SW 1271 (cell line): ENCODE data around the gene SHBG.
A peak's percentile ranks its signal among the peaks of the same experiment; 100 is the strongest.
"Not testable (repeated sequence)": the region's sequence is repeated elsewhere in the genome, so short reads cannot be mapped to it uniquely, and the experiment has no call there.

Source experiments
- DNase-seq, 2 experiments: peaks; one replicate each; lab custom pipeline; 2025; lab: John Stamatoyannopoulos, UW

Gene SHBG, protein sequence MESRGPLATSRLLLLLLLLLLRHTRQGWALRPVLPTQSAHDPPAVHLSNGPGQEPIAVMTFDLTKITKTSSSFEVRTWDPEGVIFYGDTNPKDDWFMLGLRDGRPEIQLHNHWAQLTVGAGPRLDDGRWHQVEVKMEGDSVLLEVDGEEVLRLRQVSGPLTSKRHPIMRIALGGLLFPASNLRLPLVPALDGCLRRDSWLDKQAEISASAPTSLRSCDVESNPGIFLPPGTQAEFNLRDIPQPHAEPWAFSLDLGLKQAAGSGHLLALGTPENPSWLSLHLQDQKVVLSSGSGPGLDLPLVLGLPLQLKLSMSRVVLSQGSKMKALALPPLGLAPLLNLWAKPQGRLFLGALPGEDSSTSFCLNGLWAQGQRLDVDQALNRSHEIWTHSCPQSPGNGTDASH

DNA sequence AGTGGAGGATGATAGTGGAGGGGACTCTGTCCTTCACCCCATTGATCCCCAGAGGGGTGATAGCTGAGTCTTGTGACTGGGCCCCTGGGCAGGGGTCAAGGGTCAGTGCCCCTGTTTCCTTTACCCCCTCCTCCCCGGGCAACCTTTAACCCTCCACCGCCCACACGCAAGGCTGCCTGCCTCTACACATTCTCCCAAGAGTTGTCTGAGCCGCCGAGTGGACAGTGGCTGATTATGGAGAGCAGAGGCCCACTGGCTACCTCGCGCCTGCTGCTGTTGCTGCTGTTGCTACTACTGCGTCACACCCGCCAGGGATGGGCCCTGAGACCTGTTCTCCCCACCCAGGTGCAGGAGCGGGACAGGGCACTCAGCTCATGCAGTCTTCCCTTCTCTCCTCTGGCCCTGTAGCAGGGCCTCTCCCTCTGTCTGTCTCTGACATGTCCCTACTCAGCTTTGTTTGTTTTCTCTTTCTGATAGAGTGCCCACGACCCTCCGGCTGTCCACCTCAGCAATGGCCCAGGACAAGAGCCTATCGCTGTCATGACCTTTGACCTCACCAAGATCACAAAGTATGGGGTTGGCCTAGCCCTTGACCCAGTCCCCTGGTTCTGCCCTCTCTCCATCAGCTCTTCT, at the start of gene SHBG:
Gene SHBG (plus strand): TSS at position 197 of the 633 bp plus-strand sequence. CDS start 38 bp downstream, at position 235.
- DNase-seq: no peak

DNA sequence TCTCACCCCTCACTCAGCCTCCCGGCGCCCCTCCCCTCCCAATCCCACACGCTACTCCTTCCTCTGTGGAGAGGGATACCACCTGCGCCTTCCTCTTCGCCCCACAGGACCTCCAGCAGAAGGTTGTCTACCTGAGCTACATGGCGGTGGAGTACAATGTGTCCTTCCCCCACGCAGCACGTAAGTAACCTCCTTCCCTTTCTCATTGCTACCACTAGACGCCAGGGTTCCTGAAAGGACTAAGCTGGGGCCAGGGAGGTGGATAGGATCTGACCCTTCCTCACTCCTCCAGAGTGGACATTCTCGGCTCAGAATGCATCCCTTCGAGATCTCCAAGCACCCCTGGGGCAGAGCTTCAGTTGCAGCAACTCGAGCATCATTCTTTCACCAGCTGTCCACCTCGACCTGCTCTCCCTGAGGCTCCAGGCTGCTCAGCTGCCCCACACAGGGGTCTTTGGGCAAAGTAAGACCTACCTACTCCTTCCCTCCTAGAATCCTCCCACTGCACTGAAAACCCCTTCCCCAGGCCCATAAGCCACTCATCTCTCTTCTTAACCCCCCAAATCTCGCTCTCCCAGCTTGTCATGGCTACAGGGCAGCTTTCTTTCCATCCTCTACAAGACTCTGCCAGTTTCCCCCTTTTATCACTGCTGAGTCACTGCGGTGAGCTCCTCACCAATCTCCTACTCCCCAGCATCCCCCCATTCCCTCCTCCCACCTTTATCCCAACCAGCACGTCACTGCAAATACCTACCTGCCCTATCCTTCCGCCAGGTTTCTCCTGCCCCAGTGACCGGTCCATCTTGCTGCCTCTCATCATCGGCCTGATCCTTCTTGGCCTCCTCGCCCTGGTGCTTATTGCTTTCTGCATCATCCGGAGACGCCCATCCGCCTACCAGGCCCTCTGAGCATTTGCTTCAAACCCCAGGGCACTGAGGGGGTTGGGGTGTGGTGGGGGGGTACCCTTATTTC, 49.0 kb upstream of the SHBG start:
- no peak for DNase-seq

DNA sequence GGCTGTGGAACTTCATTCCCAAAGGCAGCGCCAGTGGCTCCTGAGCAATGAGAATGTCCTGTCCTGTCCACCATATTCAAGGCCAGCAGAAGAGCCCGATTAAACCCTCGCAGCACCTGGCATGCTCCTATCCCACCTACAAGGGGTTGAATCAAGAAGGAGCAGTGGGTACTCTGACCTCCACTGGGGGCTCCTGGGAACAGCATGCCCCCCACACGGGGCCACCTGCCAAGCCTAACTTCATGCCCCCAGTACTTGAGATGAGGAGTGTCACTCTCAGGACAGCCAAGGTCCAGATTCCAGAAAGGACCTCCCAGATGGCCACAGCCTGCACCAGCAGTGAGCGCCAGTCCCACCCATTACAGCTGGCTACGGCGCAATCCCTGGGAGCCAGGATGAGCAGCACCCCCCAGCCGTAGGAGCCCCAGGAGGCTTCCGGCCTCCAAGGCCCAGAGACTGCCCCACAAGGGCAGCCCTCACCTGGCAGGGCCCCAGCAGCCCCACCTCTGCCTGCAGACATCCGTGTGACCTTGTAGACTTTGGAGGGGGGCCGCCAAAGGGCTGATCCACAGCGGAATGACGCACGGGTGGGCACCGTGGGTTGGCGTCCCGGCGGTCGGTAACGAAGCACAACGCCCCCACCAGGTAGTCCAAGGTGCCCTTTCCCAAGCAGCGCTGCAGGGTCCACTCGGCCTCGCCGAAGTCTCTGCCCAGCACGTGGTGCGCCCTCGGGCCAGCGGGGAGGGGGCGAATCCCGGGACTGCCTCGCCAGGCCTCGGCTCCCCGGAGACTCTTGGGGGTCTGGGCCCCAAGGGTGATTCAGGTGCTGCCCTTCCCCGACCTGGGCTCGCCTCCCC, 47.3 kb upstream of the SHBG start:
- DNase-seq: no peak

DNA sequence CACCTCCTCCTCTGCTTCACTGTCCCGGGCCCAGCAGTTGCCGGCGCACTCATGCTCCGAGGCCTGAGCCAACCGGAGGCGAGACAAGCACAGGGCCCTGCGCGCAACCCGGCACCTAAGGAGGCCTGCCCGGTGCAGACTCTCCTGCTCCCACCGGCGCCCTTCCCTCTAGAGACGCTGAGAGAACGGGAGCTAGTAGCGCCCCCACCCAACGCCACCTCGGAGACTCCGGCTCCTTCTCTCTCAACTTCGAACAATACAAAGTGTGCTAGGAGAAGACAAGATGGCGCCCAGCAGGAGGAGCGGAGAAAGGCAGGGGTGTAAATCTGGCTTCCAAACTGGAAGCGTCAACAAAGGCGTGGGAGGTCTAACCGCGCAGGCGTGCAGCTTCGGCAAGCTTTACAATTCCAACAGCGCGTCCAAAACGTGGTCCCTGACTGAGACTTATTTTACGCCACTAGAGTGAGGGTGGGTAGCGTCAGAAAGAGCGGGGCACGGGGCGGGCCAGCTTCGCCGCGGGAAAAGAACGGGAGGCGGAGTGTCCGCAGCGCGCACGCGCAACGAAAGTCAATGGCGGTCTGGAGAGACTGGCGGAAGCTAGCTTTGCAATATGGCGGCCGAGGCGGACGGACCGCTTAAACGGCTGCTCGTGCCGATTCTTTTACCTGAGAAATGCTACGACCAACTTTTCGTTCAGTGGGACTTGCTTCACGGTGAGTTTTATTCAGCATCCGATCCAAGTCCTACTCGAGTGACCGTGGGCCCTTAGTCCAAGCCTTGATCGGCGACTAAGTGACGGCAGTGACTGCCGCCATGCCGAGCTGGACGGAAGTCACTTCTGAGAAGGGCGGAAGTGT, 46.5 kb upstream of the SHBG start, which contains the start of gene MPDU1:
Gene MPDU1 (plus strand): TSS at position 600 of the 857 bp plus-strand sequence. CDS start 11 bp downstream, at position 611.
- DNase-seq: peak; percentile 61 to 92

DNA sequence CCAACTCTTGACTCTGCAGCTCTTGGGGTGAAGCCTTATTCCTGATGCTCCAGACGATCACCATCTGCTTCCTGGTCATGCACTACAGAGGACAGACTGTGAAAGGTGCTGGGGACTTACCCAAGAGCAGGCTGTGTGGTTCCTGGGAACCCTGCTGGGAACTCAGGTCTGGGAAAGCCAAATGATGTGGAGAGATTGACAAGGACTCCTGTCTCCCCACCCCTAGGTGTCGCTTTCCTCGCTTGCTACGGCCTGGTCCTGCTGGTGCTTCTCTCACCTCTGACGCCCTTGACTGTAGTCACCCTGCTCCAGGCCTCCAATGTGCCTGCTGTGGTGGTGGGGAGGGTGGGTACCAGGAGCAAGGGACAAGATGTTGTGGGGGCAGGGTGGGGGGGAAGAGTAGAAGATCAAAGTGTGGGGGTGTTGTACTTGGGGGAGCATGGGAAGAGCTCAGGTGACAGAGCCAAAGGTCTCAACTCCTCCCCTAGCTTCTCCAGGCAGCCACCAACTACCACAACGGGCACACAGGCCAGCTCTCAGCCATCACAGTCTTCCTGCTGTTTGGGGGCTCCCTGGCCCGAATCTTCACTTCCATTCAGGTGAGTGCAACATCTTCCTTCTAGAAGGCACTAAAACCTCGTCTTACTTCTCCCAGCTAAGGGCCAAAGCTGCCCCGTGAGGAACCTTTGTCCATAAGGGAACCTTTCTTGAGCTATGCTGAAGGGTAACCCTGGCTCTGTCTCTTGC, 43.1 kb upstream of the SHBG start:
- DNase-seq: peak in 1 of 2 experiments; percentile 58

DNA sequence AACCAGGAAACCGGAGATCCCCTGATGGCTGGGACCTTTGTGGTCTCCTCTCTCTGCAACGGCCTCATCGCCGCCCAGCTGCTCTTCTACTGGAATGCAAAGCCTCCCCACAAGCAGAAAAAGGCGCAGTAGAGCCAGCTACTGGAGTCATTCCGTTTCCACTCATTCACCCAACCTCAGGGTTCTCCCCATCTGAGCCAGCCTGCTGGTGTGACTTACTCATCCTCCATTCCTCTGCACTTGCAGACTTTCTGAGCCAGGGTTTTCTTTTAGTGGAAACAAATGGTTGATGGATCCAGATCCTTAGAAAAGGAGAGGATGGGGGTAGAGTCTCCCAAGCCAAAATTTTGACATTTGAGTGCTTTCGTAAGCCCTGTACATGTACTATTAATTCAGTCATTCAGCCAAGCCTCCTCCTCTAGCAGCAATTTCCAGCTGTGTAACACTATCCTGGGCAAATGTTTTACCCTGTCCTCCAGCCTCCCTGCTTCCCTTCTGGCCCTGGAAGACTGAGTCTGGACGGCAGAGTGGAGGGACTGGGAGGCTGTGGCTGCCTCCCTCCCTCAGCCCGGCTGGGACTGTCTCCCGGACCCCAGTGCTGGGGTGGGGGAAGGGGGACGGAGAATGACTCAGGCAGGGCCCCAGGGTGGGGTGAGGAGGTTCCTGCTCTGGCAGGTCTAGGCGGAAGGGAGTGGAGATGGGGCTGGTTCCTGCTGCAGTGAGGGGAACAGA, 42.3 kb upstream of the SHBG start:
- no peak for DNase-seq

DNA sequence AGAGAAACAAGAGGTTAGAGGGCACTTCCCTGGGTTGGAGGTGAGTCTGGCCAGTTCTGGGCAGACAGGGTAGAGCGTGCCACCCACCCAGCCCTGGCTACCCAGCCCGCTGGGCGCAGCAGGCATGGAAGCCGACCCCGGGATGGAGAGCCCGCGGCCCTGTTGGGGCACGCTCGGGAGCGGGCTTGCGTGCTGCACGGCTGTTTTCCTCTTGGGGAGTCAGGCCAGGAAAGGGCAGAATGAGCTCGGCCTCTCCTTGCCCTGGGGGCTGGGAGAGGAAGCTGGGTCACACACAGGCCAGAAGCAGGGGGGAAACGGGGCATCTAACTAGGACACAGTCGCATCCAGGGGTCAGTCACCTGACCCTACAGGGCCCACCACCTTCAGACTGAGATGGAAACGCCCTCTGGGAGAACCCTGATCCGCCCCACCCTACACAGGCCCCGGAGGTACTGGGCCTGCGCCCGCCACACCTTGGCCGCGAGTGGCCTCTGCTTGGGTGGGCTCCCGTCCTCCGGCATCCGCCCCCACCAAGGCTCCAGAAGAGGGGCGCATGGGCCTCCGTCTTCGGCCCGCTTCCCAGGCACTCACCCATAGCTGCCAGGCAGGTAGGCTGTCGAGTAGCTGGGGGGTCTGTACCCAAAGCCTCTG, 41.3 kb upstream of the SHBG start:
- DNase-seq: no peak

DNA sequence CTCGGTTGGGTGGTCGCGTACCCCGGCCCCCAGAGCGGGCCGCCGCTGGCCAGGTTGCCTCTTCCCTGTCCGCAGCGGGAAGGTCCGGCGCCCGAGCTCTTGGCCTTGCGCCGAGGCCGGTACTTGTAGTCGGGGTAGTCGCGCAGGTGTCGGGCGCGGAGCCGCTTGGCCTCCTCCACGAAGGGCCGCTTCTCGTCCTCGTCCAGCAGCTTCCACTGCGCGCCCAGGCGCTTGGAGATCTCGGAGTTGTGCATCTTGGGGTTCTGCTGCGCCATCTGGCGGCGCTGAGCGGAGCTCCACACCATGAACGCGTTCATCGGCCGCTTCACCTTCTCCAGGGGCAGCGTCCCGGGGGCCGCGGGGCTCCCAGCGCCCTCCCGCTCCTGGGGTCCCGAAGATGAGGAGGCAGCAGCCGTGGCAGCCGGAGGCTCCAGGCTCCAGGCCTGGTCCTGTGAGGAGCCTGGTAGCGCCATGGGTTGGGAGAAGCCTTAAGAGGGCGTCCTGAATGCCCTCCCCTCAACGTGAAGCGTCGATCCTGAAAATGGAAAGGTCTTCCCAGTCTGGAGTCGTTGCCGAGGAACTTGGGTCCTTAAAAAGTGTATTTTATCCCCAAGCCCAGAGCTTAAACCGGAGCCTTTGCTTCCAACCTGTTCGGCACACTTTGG, 40.6 kb upstream of the SHBG start:
- DNase-seq: no peak

DNA sequence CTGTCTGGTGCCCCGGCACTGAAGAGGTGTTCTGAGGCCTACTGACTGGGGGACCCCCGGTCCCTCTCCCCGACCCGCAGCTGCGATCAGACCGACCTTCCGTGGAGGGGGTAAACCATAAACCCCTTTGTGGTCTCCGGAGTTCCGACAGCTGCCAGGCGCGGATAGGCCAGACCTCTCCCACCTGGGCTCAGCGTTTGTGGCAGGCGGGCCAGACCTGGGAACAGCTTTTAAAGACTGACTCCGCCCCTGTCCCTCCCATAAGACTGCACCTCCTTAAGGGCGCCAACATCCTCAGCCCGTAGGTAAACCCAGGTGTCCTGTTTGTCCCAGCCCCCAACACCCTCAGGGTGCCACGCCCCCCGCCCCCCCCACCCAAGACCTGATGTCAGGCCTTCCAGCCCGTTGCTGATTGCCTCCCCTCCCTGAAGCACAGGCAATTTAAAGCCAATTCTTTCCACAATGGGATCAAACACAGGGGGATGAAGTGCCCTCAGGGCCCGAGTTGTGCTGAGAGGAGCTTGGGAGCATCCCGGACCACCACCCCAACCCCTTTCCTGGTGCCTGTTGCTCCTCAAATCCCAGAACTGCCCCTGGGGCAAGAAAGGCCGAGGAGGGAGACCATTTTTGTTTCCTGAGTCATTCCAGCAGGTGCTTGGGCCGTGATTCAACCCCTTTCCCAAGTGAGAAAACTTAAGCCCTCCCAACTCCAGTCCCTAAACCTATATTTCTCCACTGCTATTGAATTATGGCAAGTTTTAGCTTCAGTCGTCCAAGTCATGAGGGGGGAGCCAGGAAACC, 39.8 kb upstream of the SHBG start, which contains the start of gene SOX15:
Gene SOX15 (minus strand): TSS at position 204 of the 801 bp plus-strand sequence. CDS start 418 bp downstream, outside the sequence.
- DNase-seq: peak in 1 of 2 experiments; percentile 30

DNA sequence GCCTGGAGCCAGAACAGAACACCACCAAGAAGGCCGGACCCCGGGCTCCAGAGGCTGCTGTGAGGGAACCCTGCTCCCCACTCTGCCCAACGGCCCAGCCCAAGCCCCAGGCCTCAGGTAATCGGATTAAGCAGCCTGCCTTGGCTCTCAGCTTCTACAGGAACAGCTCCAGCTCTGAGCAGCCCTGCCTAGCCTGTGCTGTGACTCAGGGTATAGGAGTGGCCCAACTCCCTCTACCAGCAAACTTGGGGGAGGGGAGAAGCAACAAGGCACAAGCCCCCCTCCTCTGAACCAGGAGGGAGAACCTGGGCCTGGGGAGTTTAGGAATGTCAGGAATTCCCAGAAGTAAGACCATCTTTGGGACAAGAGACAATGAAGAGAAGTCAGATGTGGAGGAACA, 39.2 kb upstream of the SHBG start:
- DNase-seq: no peak

DNA sequence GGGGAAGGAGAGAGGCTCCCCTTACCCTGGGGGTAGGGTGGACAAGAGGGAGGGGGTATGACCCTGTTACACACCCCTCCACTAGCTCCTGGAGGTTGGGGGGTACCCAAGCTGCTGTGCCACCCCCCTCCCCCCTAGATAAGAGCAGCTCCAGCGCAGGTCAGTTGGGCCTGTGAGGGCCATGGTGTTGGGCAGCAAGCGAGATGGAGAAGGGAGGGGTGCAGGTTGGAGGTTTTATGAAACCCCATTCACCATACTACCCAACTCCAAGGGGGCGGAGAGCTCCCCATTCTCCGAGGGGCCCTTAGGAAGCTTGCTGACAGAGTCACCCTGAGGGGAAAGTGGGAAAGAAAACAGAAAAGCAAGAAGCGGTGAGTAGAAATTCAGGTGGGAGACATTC, 38.3 kb upstream of the SHBG start:
- no peak for DNase-seq

DNA sequence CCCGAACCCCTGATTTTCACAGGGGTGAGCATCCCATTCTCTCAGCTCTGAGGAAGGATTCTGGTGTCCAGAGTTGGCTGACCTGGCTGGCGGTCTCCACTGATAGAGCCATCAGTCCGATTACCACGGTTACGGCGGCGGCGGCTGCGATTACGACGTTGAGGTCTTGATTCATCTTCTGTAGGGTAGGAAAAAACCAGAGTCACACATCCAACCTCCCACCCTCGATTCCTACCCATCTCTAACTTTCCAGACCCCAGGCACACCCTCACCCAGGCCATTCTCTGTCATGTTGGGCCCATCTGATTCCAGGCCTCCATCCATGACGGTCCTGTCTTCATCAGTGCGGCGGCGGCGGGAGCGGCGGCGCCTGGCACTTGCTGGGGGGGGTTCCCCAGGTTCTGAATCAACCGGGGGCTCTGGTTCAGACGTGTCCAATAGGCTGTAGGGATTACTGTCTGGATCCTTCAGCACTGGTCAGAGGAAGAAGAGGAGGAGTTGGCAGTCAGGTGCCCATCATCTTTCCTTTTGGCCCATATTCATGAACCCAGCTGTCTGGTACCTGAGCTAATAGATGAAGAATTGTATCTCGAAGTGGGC, 37.4 kb upstream of the SHBG start:
- no peak for DNase-seq

DNA sequence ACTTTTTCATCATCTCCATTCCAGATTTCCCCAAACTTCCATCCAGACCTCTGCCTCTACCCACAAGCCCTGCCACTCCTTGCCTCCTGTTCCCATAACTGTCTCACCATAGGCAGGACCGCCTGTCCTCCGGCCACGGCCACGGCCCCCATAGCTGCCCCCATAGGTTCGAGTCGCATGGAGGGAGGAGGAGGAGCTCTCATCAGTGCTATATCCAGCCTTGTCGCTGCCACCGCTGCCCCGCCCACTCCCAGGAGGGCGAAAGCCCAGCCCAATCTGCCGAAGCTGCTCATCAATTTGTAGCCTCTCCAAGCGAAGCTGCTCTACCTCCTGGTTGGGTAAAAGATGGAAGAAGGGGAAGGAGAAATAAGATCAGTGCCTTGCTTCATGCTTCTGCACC, 36.6 kb upstream of the SHBG start:
- DNase-seq: no peak

DNA sequence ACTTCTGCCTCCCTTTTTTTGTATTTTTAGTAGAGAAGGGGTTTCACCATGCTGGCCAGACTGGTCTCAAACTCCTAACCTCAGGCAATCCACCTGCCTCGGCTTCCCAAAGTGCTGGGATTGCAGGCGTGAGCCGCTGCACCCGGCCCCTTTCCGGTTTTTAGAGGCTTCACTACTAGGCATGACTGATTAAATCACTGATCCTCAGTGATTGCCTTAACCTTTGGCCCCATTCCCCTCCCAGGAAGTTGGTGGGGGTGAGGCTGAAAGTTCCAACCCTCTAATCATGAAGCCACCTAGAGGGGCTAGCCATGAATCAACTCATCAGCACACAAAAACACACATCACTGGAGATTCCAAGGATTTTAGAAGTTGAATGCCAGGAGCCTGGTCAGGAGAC, 32.4 kb upstream of the SHBG start:
- not testable (repeated sequence) for DNase-seq

DNA sequence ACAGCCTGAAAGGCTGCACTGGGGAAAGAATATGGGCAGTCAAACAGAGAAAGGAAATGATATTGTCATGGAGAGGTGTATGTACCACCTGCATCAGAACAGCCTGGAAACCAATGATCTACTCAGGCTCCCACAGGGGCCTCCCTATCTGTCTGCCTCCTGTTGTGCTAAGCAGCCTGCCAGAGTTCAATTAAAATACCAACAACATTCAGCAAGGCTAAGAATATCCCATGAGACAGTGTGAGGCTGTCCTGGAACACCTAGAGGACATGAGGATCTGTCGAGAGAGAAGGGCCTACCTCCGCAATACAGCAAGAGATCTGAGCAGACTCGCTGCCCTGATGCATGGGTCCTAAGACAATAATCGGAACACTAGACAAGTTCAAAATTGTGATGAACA, 23.7 kb upstream of the SHBG start:
- DNase-seq: no peak

DNA sequence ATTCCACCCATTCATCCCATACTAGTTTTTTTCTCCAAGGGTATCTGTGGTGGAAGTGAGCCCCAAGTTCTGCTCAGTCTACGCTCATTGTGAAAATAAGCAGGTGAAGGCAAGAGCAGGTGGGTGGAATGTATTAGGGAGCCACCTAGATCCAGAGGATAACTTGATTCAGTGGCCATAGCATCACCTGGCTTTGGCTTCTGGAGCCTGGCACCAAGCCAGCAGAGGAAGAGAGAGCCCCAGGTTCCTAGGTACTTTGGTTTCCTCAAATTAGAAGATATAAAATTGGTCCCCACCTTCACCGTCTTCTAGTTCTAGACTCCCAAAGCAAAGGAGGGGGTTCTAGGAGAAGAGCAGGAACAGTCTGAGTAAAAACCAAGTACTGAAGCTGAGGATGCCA, 19.3 kb upstream of the SHBG start:
- no peak for DNase-seq
